ENCODE data around the gene TSGA10IP.

Gene TSGA10IP

DNA sequence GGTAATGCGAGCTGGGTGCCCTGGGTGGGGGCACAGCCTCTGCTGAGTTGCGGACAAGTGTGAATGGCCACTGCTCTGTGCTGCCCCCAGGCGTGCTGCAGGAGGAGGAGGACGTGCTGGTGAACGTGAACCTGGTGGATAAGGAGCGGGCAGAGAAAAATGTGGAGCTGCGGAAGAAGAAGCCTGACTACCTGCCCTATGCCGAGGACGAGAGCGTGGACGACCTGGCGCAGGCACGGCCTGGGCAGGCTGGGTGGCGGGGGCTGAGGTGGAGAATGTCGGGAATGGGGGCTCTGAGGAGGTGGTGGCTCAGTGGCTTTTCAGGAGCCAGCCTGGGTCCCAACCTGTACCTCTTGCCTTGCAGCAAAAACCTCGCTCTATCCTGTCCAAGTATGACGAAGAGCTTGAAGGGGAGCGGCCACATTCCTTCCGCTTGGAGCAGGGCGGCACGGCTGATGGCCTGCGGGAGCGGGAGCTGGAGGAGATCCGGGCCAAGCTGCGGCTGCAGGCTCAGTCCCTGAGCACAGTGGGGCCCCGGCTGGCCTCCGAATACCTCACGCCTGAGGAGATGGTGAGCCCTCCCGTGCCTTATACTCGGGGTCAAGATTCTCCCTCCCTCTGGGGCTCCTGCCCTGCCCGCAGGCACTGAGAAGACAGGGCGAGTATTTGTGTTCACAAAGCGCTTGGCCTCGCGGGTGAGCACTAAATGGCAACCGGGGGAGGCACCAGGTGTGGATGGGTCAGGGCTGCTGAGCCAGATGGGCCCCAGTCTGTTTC lies 20.9 kb downstream of the TSGA10IP start:
- no peaks in the 10 kb centered on the region for H3K27me3 ChIP-seq
- no peaks in the 10 kb centered on the region for H3K9me3 ChIP-seq
- TF ChIP-seq, protein P1, sequence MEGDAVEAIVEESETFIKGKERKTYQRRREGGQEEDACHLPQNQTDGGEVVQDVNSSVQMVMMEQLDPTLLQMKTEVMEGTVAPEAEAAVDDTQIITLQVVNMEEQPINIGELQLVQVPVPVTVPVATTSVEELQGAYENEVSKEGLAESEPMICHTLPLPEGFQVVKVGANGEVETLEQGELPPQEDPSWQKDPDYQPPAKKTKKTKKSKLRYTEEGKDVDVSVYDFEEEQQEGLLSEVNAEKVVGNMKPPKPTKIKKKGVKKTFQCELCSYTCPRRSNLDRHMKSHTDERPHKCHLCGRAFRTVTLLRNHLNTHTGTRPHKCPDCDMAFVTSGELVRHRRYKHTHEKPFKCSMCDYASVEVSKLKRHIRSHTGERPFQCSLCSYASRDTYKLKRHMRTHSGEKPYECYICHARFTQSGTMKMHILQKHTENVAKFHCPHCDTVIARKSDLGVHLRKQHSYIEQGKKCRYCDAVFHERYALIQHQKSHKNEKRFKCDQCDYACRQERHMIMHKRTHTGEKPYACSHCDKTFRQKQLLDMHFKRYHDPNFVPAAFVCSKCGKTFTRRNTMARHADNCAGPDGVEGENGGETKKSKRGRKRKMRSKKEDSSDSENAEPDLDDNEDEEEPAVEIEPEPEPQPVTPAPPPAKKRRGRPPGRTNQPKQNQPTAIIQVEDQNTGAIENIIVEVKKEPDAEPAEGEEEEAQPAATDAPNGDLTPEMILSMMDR (IDR thresholded peaks at IDR 0.05): no peak
- peaks cover 49% of the 10 kb centered on the region for H3K36me3 ChIP-seq
- no peak overlapping the region for H3K4me3 ChIP-seq (ENCODE audit: low read depth in 1 of 2, low read length in 1 of 2)
- no peak overlapping the region for H3K27ac ChIP-seq
- H3K4me1 ChIP-seq (ENCODE audit: control insufficient read depth in 1 of 2, insufficient read depth in 1 of 2, low read depth in 1 of 2, low read length in 1 of 2): peaks cover 43 to 50% of the 10 kb centered on the region in 2 experiments

DNA sequence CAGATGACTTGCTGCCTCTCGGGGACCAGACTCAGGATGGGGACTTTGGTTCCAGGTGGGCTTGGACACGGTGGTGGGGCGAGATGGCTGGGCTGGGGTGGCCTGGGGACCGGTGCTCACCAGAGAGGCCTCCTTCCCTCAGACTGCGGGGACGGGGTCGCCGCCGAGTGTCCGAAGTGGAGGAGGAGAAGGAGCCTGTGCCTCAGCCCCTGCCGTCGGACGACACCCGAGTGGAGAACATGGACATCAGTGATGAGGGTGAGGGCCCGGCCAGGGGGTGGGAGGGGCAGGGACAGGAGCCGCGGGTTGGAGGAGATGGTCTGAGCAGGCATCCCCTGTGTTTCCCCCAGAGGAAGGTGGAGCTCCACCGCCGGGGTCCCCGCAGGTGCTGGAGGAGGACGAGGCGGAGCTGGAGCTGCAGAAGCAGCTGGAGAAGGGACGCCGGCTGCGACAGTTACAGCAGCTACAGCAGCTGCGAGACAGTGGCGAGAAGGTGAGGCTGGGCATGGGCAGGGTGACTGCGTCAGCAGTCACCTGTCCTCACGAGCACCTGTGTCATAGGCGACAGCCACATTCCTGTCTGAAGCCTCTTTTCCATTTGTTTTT lies 22.2 kb downstream of the TSGA10IP start:
- Histone ChIP-seq H3K27me3 (no peaks in the 10 kb centered on the region), H3K4me1 (ENCODE audit: control insufficient read depth in 1 of 2, insufficient read depth in 1 of 2, low read depth in 1 of 2, low read length in 1 of 2) (peaks cover 37 to 45% of the 10 kb centered on the region in 2 experiments), H3K4me3 (ENCODE audit: low read depth in 1 of 2, low read length in 1 of 2) (no peak overlapping the region), H3K36me3 (peaks cover 49% of the 10 kb centered on the region), H3K27ac (no peak overlapping the region), H3K9me3 (no peaks in the 10 kb centered on the region)
- TF ChIP-seq, protein P1 (IDR thresholded peaks at IDR 0.05): no peak

DNA sequence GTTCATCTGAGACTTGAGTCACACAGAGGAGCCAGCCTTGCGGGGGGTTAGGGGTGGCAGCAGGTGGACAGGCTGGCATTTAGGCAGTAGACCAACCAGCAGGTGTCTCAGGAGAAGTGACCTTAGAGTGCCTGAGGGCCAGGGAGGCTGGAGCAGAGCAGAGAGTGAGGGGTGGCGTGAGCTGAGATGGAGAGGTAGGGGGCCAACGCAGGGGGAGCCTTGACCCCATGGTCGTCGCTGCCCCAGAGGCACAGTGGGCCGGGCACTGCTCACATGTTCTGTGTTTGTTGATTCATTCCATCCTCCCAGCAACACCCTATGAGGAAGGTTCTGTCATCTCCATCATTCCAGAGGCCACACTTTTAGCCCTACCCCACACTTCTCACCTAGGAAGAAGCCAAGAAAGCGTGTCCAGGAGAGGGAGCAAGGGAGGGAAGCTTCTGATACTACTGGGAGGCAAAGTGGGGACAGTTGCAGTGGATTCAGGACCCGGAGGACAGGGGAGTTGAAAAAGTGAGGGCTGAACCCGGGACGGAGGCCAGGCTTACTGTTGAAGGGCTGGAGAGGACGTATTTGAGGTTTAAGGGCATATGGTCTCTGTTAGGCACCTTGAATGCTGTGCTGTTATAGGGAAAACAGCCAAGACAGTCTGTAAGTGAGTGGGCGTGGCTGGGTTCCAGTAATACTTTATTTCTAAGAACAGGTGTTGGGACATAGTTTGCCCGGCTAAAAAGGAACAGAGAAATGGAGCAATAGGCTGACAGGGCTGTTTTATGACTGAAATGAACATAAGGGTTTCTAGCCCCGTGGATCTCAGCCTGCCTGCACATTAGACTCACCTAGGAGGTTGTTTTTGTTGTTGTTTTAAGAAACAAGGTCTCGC lies 23.6 kb downstream of the TSGA10IP start:
- Histone ChIP-seq H3K4me1 (ENCODE audit: control insufficient read depth in 1 of 2, insufficient read depth in 1 of 2, low read depth in 1 of 2, low read length in 1 of 2) (peaks cover 26 to 31% of the 10 kb centered on the region in 2 experiments), H3K4me3 (ENCODE audit: low read depth in 1 of 2, low read length in 1 of 2) (peak overlapping the region; percentile 28 to 47), H3K27ac (peak overlapping the region; percentile 80), H3K36me3 (peaks cover 54% of the 10 kb centered on the region), H3K27me3 (no peaks in the 10 kb centered on the region), H3K9me3 (no peaks in the 10 kb centered on the region)
- TF ChIP-seq, protein P1 (IDR thresholded peaks at IDR 0.05): no peak

DNA sequence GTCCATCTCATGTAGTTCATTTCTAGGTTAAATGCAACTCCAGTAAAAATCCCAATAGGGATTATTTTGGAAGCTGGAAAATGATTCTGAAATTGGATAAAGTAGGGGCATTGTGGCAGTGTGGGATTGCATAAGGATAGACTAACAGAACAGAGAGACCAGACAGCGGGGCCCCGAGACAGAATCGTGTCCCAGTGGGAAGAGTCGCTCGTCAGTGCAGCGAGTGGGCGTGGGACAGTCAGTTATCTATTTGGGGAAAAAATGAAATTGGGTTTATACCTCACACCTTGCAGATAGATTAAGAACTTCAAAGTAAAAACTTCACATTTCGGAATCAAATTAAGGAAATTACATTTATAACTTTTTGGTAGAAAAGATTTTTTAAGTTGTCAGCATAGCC lies 26.8 kb downstream of the TSGA10IP start:
- no peak overlapping the region for H3K4me3 ChIP-seq (ENCODE audit: low read depth in 1 of 2, low read length in 1 of 2)
- peaks cover 26 to 27% of the 10 kb centered on the region in 2 experiments for H3K4me1 ChIP-seq (ENCODE audit: control insufficient read depth in 1 of 2, insufficient read depth in 1 of 2, low read depth in 1 of 2, low read length in 1 of 2)
- H3K9me3 ChIP-seq: no peaks in the 10 kb centered on the region
- H3K27ac ChIP-seq: peak overlapping the region; percentile 13
- TF ChIP-seq, protein P1 (IDR thresholded peaks at IDR 0.05): no peak
- H3K27me3 ChIP-seq: no peaks in the 10 kb centered on the region
- peaks cover 39% of the 10 kb centered on the region for H3K36me3 ChIP-seq

DNA sequence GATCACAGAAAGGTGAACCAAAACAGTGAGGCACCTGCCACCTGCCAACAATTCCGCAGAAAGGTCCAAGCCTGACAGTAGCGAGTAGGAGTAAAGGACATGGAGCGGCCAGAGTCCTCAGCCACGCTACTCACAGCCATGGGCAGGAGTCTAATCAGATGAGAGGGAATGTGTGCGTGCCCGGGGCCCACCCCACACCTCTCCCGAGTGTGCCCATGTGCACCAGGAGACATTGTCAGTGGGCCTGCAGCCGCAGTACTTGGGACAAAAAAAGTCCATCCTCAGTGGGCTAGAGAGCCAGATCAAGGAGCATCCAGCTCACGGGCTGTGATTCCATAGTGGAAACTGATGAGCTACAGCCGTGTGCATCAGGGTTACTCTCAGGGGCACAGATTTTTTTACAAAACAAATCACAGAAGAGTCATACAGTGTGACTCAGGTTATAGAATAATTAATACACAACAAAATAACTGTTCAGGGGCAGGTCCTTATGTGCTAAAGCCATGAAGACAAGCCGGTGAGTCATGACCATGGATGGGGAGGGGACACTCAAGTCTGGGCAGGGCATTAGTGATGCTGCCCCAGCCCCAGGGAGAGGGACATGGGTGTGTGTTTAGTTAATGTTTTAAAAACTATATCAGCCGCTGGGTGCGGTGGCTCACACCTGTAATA lies 28.3 kb downstream of the TSGA10IP start:
- TF ChIP-seq, protein P1 (IDR thresholded peaks at IDR 0.05): no peak
- H3K9me3 ChIP-seq: no peaks in the 10 kb centered on the region
- peaks cover 21% of the 10 kb centered on the region in 2 experiments for H3K4me1 ChIP-seq (ENCODE audit: control insufficient read depth in 1 of 2, insufficient read depth in 1 of 2, low read depth in 1 of 2, low read length in 1 of 2)
- H3K27me3 ChIP-seq: no peaks in the 10 kb centered on the region
- peaks cover 39% of the 10 kb centered on the region for H3K36me3 ChIP-seq
- H3K4me3 ChIP-seq (ENCODE audit: low read depth in 1 of 2, low read length in 1 of 2): no peak overlapping the region
- H3K27ac ChIP-seq: no peak overlapping the region

Data from neutrophil (primary cell).